M059J (cell line): Measurements from ENCODE around the gene PROM2. TPM values are rescaled to one million over a fixed set of nuclear protein-coding genes. Genes with fewer than 3 reads are reported as not detected.
"Not testable (repeated sequence)": the region's sequence is repeated elsewhere in the genome, so short reads cannot be mapped to it uniquely, and the experiment has no call there.

Experiments used
- DNase-seq: peaks from one replicate; pipeline ENCODE4 v3.0.0-alpha.2; 2012; ENCODE audit warnings: low read depth
- total RNA-seq: library from RNA; depleted of rRNA; stranded (reverse); fragments of >200 nt; shearing (Covaris generic); gene quantifications from 2 replicates; pipeline ENCODE4 v1.2.3, GENCODE V29; 2014; rRNA removed

PROM2 gene
- 2.9 and 3.6 TPM in 2 replicates for total RNA-seq

- DNase-seq = no peak
These were observed at the start of gene PROM2 for GRCh38 chr2:95274291-95275150. Gene PROM2 (plus strand): TSS chr2:95274449. CDS start chr2:95274586, 137 bp downstream.

DNA sequence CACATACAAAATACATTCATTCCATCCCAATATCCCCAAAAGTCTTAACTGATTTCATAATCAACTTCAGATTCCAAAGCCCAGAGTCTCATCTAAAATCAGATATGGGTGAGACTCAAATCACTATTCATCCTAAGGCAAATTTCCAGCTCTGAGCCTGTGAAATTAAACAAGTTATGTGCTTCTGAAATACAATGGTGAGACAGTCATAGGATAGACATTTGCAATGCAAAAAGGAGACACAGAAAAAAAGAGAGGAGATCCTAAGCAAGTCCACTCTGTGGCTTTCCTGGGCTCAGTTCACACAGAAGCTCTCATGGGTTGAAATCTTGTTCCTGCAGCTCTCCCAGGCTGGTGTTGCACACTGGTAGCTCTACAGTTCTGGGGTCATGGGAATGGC, 48.6 kb upstream of the PROM2 start:
- peak; percentile 7 for DNase-seq

GRCh38 chr2:95231723-95232122, 42.5 kb upstream of the PROM2 start:
- DNase-seq = peak; percentile 81

- DNase-seq = peak; percentile 6
These were observed 42.0 kb upstream of the PROM2 start for GRCh38 chr2:95232232-95232631.

GRCh38 chr2:95234286-95234785, 39.9 kb upstream of the PROM2 start:
- no peak for DNase-seq

DNA sequence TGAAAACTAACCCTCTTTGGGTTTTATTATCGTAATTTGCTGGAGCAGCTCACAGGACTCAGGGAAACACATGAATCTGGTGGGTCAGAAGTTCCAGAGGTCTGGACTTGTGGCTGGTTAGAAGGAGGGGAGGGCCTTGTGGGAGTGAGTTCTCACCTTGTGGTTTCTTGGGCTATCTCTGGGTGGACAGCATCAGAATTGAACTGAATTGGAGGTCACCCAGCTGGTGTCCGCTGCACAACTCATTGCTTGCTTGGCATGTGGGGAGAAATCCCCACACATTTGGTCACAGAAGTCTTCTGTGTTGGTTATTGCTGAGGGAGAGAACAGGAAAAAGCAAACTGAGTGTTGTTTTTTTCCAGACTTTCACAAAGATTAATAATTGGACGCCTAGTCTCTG, 39.4 kb upstream of the PROM2 start:
- peak; percentile 4 for DNase-seq

GRCh38 chr2:95238131-95238530, 36.1 kb upstream of the PROM2 start:
- no peak for DNase-seq

GRCh38 chr2:95240091-95240490, 34.2 kb upstream of the PROM2 start:
- DNase-seq = peak; percentile 40

DNA sequence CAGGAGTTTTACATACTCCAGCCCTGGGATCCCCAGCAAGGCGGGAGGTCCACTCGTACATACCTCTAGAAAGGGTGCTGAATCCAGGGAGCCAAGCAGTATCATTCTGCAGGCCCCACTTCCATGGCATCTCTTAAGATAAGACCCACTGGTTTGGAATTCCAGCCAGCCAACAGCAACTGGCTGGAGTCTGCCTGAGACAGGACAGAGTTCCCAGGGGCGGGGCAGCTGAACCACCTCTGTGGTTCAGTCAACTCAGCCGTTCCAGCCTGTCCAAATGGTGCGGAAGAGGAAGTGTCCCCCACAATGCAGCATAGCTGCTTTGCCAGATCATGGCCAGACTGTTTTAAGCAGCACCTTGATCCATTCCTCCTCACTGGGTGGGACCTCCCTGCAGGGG, 33.7 kb upstream of the PROM2 start:
- DNase-seq = no peak

GRCh38 chr2:95242084-95242483, 32.2 kb upstream of the PROM2 start:
- DNase-seq = not testable (repeated sequence)

GRCh38 chr2:95258271-95258670, 16.0 kb upstream of the PROM2 start:
- no peak for DNase-seq

- peak; percentile 54 for DNase-seq
These were observed 13.9 kb upstream of the PROM2 start for GRCh38 chr2:95260028-95261023.

DNA sequence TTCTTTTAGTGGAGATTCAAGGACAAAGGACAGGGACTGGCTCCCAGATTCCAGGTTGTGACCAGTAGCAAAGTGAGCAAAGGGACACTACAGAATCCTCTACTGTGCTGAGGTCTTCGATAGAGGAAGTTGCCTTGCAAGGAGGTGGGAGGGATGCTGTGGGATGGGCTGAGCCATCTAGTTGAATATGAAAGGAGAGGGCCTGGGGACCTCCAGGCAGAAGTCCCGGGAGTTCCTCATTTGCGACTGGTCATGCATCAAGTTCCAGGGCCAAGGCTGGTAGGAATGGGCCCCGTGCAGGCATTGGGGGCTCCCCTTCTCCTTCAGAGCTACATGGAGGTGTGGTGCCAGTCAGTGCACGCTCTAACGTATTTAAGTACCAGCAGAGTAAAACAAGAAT, 12.6 kb upstream of the PROM2 start:
- DNase-seq = no peak

- peak; percentile 37 for DNase-seq
These were observed 11.2 kb upstream of the PROM2 start for GRCh38 chr2:95262896-95263542.

GRCh38 chr2:95264624-95265023, 9.6 kb upstream of the PROM2 start:
- DNase-seq = no peak

- DNase-seq = no peak
These were observed 9.1 kb upstream of the PROM2 start for GRCh38 chr2:95265182-95265581.

DNA sequence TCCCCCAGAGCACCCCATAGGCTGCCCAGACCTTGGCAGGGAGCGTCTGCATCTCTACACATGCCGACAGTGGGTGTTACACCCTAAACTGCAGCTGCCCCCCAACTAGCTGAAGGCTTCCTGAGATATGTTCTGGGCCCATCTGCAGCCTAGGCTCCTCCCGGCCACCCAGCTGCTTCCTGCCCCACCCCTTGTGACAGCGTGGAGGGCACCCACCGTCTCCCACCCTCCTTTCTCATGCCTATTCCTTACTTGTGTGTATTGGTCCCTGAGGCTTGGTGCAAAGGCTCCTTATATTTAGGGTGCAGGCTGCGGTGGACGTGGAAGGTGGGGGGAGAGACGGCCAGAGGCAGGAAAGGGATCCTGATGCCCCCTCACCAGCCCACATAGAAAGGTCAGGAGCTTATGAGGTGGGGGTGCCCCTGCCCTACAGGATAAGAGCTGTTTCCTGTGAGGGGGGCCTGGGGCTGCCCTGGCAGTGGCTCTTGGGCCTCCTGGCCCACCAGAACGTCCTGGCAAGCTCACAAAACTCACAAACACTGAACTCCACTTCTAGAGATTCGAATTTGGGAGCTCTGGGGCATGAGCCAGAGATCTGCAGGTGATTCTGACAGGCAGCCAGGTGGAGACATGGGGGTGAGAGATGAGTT, 7.3 kb upstream of the PROM2 start:
- DNase-seq = no peak

DNA sequence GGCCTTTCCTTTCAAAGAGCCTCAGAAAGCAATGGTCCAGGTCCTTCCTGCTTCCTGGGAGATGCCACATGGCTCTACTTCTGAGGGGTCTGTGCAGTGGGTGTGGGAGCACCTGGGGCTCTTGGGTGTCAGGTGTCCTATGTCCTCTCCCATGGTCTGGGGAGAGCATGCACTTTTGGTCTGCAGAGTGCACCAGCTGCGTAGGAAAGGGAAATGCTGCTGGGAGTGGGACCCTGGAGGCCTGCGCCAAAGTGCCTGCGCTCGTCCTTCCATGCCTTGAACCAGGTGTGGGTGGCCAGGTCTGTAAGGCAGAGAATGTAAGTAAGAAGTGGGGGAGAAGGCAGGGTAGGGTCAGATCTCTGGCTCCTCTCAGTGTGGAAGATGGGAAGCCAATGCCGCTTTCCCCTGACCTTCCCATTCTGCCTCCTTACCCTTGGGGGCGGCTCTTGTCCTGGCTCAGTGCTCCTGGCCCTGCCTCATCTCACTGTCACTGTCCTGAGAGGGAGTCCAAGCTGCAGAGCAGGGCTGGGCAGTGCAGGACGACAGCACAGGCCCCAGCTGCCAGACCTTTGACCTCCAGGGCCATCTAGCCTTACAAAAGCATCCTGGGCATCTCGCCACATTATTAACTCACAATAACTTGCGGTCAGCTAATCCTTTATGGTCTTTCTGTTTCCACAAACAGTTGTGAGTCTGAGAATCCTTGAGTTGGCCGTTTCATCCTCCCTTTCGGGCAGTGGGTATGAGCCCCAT, 6.6 kb upstream of the PROM2 start:
- DNase-seq = peak; percentile 90

- no peak for DNase-seq
These were observed 5.8 kb upstream of the PROM2 start for GRCh38 chr2:95268211-95269035.
